T-helper 1 cell treated with Interleukin-12 subunit alpha and Interleukin-12 subunit beta and Interleukin-4 antibody, amounts not matched to agents 30 μg/mL and 1 μg/mL, for 36 hours (primary cell): ENCODE measurements around the gene NUFIP1.

Experiments
- H3K27ac Mint-ChIP-seq: one replicate; pipeline ENCODE4 v1.8.0; 2021; ENCODE audit warnings: mild to moderate bottlenecking, mixed read lengths
- H3K27me3 Mint-ChIP-seq: one replicate; pipeline ENCODE4 v1.8.0; 2021; ENCODE audit warnings: low read depth, mixed read lengths
- H3K36me3 Mint-ChIP-seq: one replicate; pipeline ENCODE4 v1.8.0; 2021; ENCODE audit warnings: low read depth, mixed read lengths
- H3K4me1 Mint-ChIP-seq: one replicate; pipeline ENCODE4 v1.8.0; 2021; ENCODE audit warnings: low read depth, mixed read lengths
- H3K4me3 Mint-ChIP-seq: one replicate; pipeline ENCODE4 v1.8.0; 2021; ENCODE audit warnings: mild to moderate bottlenecking, moderate library complexity, mixed read lengths
- H3K9me3 Mint-ChIP-seq: one replicate; pipeline ENCODE4 v1.8.0; 2021; ENCODE audit warnings: mixed read lengths

Gene NUFIP1

GRCh38 chr13:44895264-44895952 is 93.9 kb downstream of the NUFIP1 start:
- Mint-ChIP-seq H3K27ac (no peak overlapping the region), H3K27me3 (no peaks in the 10 kb centered on the region), H3K4me3 (no peak overlapping the region), H3K36me3 (no peaks in the 10 kb centered on the region), H3K9me3 (no peaks in the 10 kb centered on the region), H3K4me1 (no peaks in the 10 kb centered on the region)

- no peaks in the 10 kb centered on the region for H3K36me3 Mint-ChIP-seq
- H3K4me3 Mint-ChIP-seq = no peak overlapping the region
- H3K4me1 Mint-ChIP-seq = no peaks in the 10 kb centered on the region
- H3K27me3 Mint-ChIP-seq = no peaks in the 10 kb centered on the region
- no peak overlapping the region for H3K27ac Mint-ChIP-seq
- no peaks in the 10 kb centered on the region for H3K9me3 Mint-ChIP-seq
Measured at GRCh38 chr13:44894001-44894770, 95.1 kb downstream of the NUFIP1 start.
